ENCODE data around the gene KLHDC10.

KLHDC10 gene

DNA sequence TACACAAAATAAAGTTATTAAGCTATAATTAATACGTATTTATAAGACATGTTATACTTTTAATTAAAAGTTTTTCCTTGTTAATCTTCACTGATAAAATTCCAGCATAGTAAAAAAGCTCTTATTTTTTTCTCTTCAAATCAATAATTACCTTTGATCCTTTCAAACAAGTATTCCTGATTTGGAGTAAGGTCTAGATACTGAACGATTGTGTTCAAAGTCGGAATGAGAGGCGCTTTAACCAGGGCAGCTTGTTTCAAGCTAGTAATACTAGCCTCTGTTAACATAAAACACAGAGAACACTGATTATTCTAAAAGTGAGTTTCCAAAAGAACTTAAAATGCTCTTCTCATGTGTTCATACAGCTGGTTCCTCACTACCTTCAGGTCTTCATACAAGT is 107.9 kb downstream of the KLHDC10 start:
- TF ChIP-seq, protein P1, sequence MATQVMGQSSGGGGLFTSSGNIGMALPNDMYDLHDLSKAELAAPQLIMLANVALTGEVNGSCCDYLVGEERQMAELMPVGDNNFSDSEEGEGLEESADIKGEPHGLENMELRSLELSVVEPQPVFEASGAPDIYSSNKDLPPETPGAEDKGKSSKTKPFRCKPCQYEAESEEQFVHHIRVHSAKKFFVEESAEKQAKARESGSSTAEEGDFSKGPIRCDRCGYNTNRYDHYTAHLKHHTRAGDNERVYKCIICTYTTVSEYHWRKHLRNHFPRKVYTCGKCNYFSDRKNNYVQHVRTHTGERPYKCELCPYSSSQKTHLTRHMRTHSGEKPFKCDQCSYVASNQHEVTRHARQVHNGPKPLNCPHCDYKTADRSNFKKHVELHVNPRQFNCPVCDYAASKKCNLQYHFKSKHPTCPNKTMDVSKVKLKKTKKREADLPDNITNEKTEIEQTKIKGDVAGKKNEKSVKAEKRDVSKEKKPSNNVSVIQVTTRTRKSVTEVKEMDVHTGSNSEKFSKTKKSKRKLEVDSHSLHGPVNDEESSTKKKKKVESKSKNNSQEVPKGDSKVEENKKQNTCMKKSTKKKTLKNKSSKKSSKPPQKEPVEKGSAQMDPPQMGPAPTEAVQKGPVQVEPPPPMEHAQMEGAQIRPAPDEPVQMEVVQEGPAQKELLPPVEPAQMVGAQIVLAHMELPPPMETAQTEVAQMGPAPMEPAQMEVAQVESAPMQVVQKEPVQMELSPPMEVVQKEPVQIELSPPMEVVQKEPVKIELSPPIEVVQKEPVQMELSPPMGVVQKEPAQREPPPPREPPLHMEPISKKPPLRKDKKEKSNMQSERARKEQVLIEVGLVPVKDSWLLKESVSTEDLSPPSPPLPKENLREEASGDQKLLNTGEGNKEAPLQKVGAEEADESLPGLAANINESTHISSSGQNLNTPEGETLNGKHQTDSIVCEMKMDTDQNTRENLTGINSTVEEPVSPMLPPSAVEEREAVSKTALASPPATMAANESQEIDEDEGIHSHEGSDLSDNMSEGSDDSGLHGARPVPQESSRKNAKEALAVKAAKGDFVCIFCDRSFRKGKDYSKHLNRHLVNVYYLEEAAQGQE (IDR thresholded peaks at IDR 0.05; ENCODE audit: insufficient read depth in 1 of 2, low read depth in 2 of 2, low read length in 2 of 2) = no peak

DNA sequence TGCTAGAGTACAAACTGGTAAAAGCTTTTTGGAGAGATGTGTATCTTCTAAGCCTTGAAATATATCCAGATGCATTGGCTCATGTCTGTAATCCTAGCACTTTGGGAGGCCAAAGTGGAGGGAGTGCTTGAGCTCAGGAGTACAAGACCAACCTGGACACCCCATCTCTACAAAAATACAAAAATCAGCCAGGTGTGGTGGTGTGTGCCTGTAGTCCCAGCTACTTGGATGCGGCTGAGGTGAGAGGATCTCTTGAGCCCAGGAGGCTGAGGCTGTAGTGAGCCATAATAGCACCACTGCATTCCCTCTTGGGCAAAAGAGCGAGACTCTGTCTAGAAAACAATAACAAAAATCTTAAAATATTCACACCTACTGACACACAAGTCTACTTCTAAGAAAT is 109.3 kb downstream of the KLHDC10 start:
- TF ChIP-seq POLR2AphosphoS5 (IDR thresholded peaks at IDR 0.05; ENCODE audit: low read depth, low read length) = no peak
- TF ChIP-seq TAF1 (IDR thresholded peaks at IDR 0.05; ENCODE audit: borderline replicate concordance, insufficient read depth, low read length) = no peak
- no peak for TF ChIP-seq SIN3A (IDR thresholded peaks at IDR 0.05; ENCODE audit: borderline replicate concordance, insufficient read depth, low read length)
- no peak for TF ChIP-seq FOXP2 (optimal IDR thresholded peaks at IDR 0.05; ENCODE audit: borderline replicate concordance, extremely low read depth, extremely low read length, insufficient read depth)
- TF ChIP-seq, protein P1 (IDR thresholded peaks at IDR 0.05; ENCODE audit: insufficient read depth in 1 of 2, low read depth in 2 of 2, low read length in 2 of 2) = no peak

DNA sequence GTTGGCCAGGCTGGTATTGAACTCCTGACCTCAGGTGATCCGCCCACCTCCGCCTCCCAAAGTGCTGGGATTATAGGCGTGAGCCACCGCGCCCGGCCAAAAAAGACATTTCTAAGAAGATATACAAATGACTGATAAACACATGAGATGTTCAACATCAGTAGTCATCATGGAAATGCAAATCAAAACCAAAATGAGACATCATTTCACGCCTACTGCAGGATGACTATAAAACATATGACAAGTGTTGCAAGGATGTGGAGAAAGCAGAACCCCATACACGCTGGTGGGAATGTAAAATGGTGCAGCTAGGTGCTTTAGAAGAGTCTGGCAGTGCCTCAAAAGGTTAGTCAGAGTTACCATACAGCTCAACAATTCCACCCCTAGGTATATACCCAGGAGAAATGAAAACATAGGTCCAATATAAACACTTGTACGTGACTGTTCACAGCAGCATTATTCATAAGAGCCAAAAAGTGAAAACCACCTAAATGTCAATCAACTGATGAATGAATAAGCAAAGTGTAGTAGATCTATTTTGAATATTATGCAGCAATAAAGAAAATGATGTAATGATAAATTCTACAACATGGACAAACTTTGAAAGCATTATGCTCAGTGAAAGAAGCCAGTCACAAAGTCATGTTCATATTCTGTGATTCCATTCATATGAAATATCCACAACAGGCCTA is 110.4 kb downstream of the KLHDC10 start:
- TF ChIP-seq SIN3A (IDR thresholded peaks at IDR 0.05; ENCODE audit: borderline replicate concordance, insufficient read depth, low read length) (no peak), POLR2AphosphoS5 (IDR thresholded peaks at IDR 0.05; ENCODE audit: low read depth, low read length) (no peak), TAF1 (IDR thresholded peaks at IDR 0.05; ENCODE audit: borderline replicate concordance, insufficient read depth, low read length) (no peak), FOXP2 (optimal IDR thresholded peaks at IDR 0.05; ENCODE audit: borderline replicate concordance, extremely low read depth, extremely low read length, insufficient read depth) (no peak)
- TF ChIP-seq, protein P1 (IDR thresholded peaks at IDR 0.05; ENCODE audit: insufficient read depth in 1 of 2, low read depth in 2 of 2, low read length in 2 of 2) = no peak

DNA sequence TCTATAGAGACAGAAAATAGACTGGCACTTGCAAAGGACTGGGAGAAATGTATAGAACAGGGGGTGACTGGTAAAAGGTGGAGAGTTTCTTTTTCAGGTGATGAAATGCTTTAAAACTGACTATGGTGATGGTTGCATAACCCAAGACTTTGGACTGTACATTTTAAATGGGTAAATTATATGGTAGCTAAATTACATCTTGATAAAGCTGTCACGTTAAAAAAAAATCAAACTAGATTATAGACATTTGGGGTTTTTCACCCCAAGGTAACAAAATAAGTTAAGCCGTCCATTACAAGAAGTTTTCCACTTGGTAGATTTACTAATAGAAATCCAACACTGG is 110.9 kb downstream of the KLHDC10 start:
- no peak for TF ChIP-seq SIN3A (IDR thresholded peaks at IDR 0.05; ENCODE audit: borderline replicate concordance, insufficient read depth, low read length)
- no peak for TF ChIP-seq POLR2AphosphoS5 (IDR thresholded peaks at IDR 0.05; ENCODE audit: low read depth, low read length)
- no peak for TF ChIP-seq TAF1 (IDR thresholded peaks at IDR 0.05; ENCODE audit: borderline replicate concordance, insufficient read depth, low read length)
- TF ChIP-seq, protein P1 (IDR thresholded peaks at IDR 0.05; ENCODE audit: insufficient read depth in 1 of 2, low read depth in 2 of 2, low read length in 2 of 2) = no peak
- no peak for TF ChIP-seq FOXP2 (optimal IDR thresholded peaks at IDR 0.05; ENCODE audit: borderline replicate concordance, extremely low read depth, extremely low read length, insufficient read depth)

DNA sequence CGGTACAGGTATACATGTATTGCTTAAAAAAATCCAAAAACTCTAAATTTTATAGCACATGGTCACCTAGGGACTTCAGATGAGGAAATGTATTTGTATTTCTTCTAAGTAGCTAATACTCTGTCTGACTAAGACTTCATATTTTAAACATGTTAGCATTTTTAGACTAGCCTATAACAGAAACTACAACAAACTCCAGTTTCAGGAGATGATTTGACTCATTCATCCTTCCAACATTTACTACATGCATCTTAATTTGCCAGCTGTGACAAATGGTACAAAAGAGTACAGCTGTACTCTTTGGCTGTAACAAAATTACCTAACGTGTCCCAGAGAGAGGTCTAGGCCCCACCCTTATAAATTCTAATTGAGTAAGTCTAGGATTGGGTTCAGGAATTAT is 112.7 kb downstream of the KLHDC10 start:
- TF ChIP-seq FOXP2 (optimal IDR thresholded peaks at IDR 0.05; ENCODE audit: borderline replicate concordance, extremely low read depth, extremely low read length, insufficient read depth) (no peak), POLR2AphosphoS5 (IDR thresholded peaks at IDR 0.05; ENCODE audit: low read depth, low read length) (no peak), TAF1 (IDR thresholded peaks at IDR 0.05; ENCODE audit: borderline replicate concordance, insufficient read depth, low read length) (no peak), SIN3A (IDR thresholded peaks at IDR 0.05; ENCODE audit: borderline replicate concordance, insufficient read depth, low read length) (no peak)
- TF ChIP-seq, protein P1 (IDR thresholded peaks at IDR 0.05; ENCODE audit: insufficient read depth in 1 of 2, low read depth in 2 of 2, low read length in 2 of 2) = no peak
